NCI-H2171 (cell line): ENCODE results near the gene GPA33.

ENCODE experiments used
- DNase-seq: peaks from one replicate; lab custom pipeline; 2025; lab: John Stamatoyannopoulos, UW

The GPA33 gene

DNA sequence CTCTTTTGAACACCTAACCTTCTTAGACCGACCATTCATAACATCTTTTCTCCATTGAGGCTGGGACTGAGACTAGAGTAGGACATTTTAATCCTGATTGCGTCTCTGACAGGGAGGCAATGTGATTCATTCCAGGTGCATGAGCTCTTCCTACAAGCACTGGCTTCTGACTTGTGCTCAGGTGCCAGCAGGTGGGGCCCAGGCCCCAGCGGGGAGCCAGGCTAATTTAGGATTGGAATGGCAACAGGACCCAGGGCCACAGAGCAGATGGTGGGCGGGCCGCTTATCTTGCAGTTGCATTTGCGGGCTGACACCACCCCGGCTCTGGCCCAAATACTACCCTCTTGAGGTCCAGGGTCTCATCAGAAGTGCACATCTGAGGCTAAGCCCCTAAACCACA lies 4.1 kb downstream of the GPA33 start:
- DNase-seq = peak; percentile 50

GRCh38 chr1:167084757-167085156 lies 5.4 kb downstream of the GPA33 start:
- DNase-seq = no peak

GRCh38 chr1:167083871-167084270 lies 6.3 kb downstream of the GPA33 start:
- DNase-seq = no peak

GRCh38 chr1:167083066-167083665 lies 7.0 kb downstream of the GPA33 start:
- DNase-seq = peak; percentile 56

GRCh38 chr1:167082511-167083027 lies 7.6 kb downstream of the GPA33 start:
- peak; percentile 18 for DNase-seq

- DNase-seq = peak; percentile 95
Observed at GRCh38 chr1:167081594-167082156, 8.5 kb downstream of the GPA33 start.

GRCh38 chr1:167077868-167078210 lies 12.3 kb downstream of the GPA33 start:
- no peak for DNase-seq

DNA sequence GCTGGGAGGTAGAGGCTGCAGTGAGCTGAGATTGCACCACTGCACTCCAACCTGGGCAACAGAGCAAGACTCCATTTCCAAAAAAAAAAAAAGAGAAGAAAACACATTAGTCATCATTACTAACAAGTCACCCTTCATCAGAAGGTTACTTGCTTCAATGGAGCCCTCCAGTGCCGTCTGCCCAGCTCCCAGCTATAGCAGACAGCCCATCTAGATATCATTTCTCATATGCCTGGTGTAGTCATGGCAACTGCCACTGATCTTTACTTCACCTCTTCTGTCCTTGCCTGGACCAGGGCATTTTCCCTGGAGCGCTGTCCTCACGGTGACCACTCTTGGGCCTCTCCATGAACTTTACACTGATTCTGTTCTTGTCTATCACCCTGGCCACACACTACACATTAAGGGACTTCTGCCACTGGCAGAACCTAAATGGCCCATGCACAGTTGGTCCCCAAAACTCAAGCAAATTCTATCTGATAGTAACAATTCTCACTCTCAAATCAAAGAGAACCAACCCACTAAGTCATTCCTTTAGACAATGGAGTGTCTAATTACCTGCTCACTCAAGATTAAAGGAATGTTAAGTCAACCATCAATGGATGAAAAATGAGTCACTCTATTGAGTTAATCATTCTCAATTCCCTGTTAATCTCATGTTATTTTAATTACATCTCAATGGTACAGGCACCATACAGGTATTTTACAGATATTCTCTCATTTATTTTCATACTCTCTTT lies 12.9 kb downstream of the GPA33 start:
- no peak for DNase-seq

DNA sequence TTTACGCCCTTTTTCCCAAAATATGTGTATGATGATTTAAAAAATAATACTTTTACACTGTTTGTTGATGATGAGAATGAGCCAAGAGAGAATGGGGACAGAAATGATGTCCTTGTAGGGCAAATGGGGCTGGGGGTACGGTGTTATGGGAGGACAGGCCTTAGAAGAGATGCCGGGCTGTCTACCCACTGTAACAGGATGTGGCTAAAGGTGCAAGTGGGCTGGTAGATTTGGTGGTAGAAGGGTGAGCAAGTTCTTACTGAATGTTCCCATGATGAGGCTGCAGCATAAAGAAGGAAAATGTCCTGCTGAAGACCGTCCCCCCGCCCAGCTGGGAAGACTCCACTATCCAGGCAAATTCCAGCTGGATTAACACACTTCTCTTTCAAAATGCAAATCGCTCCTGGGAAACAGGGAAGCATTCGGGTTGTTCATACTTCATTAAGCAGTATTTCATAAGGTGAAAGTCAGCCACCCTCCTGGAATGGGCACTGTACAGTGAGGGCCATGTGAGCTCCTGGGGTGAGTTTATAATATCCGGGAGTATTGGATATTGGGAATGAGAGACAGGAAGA lies 14.0 kb downstream of the GPA33 start:
- no peak for DNase-seq

- DNase-seq = no peak
Observed at GRCh38 chr1:167071286-167071685, 18.9 kb downstream of the GPA33 start.

- DNase-seq = no peak
Observed at GRCh38 chr1:167068761-167069160, 21.4 kb downstream of the GPA33 start.

DNA sequence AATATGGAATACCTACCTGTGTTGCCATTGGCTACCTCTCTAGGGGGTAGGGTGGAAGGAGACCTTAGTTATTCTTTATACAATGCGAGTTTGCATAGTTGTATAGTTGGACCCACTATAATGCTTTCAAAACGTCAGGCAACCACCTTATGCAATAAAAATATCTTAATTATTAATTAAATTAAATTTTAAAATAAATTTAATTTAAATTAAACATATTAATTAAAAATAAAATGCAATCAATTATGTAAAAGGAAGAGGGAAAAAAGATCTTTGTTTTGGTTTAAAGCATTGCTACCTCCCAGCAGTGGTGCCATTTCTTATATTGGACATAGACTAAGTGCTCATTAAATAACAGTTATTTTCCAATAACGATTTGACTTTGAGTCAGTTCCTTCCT lies 22.3 kb downstream of the GPA33 start:
- no peak for DNase-seq

DNA sequence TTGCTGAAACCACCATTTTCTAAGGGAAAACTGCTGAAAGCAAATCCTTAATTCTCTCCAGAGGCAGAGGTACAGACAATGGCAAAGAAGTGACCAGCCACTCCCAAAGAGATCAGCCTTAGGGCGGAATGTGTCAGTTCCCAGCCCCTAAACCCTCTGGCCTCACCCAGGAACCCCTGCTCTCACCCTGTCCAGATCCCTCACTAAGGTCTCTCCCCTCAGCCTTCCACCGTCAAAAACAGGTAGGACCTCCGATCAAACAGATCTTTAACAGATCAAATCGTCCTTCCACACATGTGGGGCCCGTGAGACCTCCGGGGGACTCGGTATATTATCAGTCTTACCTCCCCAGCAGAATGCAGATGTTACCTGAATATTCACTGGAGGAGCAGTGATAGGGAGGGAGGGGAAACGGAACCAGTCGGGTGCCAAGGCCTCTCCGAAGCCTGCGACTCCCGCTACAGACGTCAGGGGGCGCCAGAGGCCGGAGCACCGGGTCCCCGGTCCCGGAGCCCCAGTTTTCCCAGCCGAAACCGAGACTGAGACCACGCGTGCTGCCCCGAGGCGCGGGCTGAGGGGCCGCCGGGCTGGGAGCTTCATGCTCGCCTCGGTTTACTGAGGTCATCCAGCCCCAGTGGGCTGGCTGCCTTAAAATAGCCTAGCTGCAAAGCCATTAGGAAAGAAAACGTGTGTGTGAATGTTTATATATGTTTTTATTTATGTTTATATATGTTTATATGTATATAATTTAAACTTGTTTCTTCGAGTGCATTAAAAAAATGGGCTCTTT lies 23.6 kb downstream of the GPA33 start:
- DNase-seq = peak; percentile 49

GRCh38 chr1:167065471-167065870 lies 24.7 kb downstream of the GPA33 start:
- no peak for DNase-seq

GRCh38 chr1:167064621-167065020 lies 25.6 kb downstream of the GPA33 start:
- no peak for DNase-seq

DNA sequence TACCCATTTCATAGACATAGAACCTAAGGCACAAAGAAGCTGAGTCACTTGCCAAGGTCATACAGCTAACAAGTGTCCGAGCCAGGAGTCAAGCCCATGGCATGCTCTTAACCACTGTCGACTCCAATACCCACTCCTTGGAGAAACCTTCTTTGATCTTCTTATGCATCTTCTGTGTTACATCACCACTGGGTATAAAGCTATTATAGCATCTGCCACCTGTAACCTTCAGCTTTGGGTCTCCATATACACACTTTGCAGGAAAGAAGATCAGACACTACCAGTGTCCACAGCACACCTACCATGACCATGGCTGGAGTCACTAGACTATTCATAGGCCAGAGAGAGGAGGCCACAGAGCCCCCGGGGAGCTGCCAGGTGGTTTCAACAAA lies 29.1 kb downstream of the GPA33 start:
- no peak for DNase-seq

DNA sequence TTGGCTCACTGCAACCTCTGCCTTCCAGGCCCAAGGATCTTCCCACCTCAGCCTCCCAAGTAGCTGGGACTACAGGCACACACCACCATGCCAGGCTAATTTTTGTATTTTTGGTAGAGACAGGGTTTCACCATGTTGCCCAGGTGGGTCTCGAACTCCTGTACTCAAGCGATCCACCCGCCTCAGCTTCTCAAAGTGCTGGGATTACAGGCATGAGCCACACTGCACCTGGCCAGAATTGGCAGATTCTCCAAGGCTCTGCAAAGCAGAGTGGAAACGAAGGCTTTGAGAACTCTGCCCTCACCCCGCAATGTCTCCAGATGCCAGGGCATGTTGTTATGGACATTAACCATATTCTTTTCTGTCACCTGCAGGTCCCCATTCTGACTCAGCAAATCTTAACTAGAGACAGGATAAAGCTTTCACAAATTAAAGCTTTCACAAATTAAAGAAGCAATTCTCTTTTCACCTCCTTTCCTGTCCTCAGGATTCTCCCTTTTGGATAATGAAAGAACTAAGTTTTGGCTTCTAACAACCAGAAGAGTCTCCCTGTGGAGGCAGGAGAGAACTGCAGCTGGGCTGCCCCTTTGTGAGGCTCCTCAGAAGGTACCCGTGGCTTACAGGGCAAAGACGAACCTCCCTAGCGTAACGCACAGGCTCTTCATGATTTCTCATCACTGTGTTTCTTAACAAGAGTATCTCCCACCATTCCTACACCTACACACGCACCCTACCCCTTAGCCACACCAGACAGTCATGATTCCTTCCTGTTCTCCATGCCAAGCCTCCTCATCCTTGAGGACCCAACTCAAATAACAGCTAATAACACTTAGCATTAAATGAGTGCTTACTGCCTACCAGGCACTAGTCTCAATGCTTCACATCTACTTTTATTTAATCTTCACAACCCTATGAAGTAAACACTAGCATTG lies 29.8 kb downstream of the GPA33 start:
- no peak for DNase-seq

- DNase-seq = no peak
Observed at GRCh38 chr1:167059809-167060107, 30.4 kb downstream of the GPA33 start.

- peak; percentile 8 for DNase-seq
Observed at GRCh38 chr1:167059045-167059808, 30.9 kb downstream of the GPA33 start.

DNA sequence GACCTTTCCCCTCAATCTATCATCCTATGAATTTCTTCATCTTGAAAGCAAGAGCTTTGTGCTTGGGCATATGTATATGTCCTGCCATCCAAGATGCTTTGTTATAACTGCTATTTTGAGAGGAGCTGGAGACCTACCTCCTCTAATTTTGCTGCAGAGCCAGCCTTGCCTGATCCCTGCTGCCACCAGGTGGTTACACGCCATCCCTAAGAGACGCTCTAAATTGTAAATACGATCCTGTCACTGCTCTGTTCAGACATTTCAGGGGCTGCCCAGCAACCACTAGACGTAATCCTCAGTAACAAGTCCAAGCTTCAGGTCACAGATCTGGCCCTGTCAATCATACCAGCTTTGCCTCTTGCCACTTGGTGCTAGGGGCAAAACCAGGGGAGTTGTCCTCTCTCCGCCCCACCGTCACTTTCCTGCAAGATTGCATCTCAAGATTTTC lies 32.9 kb downstream of the GPA33 start:
- peak; percentile 56 for DNase-seq
